Spleen (tissue), 3 donors: ENCODE measurements around the gene SMOC1.

Source experiments
- POLR2A ChIP-seq, 3 donors: fragments of 450-650 bp; IDR thresholded peaks; one replicate each; pipeline ENCODE4 v1.5.1; 2017; ENCODE audit warnings: antibody characterized with exemption in 3 of 3, mild to moderate bottlenecking in 1 of 3
- POLR2AphosphoS5 ChIP-seq, 3 donors: sonication (generic); formaldehyde crosslinking; IDR thresholded peaks; one replicate each; pipeline ENCODE4 v1.5.1; 2017; ENCODE audit warnings: antibody characterized with exemption in 3 of 3

DNA sequence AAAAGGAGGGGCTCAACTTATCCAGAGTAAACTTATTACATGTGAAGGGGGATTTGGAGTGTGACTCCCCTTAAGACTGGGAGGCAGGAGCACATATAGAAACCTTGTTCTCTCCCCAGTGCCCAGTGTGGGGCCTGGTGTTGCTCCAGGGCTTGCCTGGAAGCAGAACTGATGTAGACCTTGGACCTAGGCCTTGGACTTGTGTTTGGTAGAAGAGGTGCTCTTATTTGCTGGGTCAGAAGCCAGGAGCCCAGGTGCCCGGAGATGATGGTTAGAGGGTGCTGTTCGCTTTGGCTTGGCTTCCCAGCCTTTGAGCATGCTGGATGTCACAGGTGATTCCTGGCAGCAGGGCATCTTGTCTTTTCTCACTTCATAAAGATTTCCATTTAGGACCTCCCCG is 110.4 kb downstream of the SMOC1 start:
- no peak for TF ChIP-seq POLR2A (IDR thresholded peaks at IDR 0.05)
- no peak for TF ChIP-seq POLR2AphosphoS5 (IDR thresholded peaks at IDR 0.05)
